Stimulated activated CD8-positive, alpha-beta memory T cell treated with anti-CD3 and anti-CD28 coated beads, Interleukin-15, amount 100 ng/mL, for 24 hours (primary cell): ENCODE data around the gene GPATCH3.
"Not testable (repeated sequence)": the region's sequence is repeated elsewhere in the genome, so short reads cannot be mapped to it uniquely, and the experiment has no call there.

Experiments used
- DNase-seq: peaks from one replicate; pipeline ENCODE4 v3.0.0-alpha.2; 2020; ENCODE audit warnings: low read depth

GPATCH3 gene

DNA sequence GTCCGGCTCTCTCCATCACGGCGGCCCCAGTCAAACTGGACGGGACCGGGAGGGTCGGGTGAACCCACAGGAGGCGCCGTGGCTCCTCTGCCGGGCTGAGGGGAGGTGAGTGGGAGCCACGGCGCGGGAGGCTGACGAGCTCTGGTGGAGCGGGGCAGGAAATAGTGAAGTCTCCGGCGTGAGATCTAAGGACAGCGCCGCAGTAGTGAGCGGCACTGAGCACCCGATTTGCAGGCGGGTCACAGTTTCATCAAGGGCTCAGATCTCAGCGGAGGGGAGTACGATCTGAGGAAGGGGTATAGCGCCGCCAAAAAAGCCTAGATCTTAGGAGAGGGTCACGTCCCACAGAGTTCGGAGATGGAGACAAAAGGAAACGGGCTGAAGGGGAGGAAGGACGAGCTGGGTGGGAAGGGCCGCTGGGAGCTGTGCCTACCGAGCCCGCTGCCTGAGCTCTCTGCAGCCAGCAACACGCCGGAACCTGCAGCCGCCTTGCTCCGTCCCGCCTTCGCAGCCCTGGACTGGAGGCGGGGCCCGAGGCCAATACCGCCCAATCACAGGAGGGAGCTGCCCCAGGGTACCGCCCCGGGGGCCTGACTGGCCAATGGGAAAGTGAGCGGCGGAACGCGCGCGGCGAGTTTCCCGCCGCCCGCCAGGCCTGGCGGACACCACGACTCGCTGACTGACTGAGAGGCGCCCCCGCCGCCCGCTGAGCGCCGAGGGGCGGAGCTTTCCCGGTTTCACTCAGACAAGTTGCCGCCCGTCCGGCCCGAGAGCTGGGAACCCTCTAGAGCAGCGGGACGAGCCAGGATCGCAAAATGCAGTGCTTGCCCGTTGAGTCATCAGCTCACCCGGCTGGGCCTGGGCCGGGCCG, 35.4 kb downstream of the GPATCH3 start:
- peak; percentile 81 for DNase-seq

GRCh38 chr1:26863685-26864077, 36.6 kb downstream of the GPATCH3 start:
- DNase-seq: no peak

- DNase-seq: no peak
Observed at GRCh38 chr1:26862781-26863684, 37.2 kb downstream of the GPATCH3 start, which contains the start of gene SFN. TSS of gene SFN (plus strand) at chr1:26863149. CDS start at chr1:26863213, 64 bp downstream.

DNA sequence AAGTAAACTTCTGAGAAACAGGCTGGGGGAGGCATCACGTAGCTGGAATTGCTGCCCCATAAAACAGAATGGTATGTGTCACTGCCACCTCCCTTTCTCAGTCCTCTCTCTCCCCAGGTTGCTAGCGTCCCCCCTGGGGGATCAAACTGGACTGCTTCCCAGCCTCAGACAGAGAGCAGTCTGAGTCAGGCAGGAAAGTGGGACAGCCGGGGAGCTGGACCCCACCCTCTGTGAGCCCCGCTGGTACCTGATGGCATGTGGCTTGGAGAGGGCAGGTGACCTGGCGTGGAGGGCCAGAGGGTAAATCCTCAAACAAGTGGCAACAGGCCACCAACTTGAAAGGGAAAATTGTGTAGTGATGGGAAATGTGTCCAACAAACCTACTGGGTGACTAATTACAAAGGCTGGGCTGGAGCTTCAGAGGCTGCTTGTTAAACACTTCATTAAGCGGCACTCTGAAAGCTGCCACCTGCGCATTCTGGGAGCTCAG, 38.3 kb downstream of the GPATCH3 start:
- DNase-seq: no peak

GRCh38 chr1:26861286-26861701, 39.0 kb downstream of the GPATCH3 start:
- no peak for DNase-seq

- no peak for DNase-seq
Observed at GRCh38 chr1:26858891-26859640, 41.2 kb downstream of the GPATCH3 start.

DNA sequence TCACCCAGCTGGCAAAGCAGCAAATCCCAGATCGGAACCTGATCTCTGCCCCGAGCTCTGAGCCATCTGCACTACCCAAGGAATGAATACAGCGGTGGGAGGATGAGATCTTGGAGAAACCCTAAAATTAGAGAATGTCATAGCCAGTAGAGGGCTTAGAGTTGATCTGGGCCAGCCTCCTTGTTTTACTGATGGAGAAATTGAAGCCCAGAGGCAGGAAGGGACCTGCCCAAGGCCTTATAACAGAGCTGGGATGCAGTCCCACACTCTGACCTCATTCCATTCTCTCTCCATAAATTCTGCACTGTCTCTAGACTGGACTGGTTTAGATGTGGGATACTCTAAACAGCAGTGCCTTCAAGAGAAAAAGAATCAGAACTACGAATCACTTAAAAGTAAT, 42.1 kb downstream of the GPATCH3 start:
- DNase-seq: no peak

GRCh38 chr1:26857473-26858060, 42.7 kb downstream of the GPATCH3 start:
- DNase-seq: no peak

GRCh38 chr1:26856604-26857469, 43.4 kb downstream of the GPATCH3 start:
- DNase-seq: no peak

- DNase-seq: no peak
Observed at GRCh38 chr1:26856181-26856580, 44.1 kb downstream of the GPATCH3 start.

DNA sequence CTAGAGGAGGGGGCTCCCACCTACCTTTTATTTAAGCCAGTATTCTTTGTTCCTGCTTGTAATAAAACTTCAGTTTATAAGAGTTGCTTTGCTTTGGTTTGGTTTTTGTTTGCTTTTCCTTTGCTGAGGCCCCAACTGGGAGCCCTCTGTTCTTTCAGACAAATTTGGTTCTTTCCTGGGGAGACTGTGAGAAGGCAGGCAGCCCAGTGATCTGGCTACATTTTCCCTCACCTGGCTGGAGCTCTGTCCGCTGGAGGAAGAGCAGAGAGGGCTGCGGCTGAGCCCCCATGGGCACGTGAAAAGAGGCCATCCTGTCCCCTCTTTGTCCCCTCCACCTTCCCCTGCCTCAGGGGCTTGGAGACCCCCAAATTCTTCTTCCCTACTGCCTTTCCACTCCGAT, 44.6 kb downstream of the GPATCH3 start:
- DNase-seq: no peak

DNA sequence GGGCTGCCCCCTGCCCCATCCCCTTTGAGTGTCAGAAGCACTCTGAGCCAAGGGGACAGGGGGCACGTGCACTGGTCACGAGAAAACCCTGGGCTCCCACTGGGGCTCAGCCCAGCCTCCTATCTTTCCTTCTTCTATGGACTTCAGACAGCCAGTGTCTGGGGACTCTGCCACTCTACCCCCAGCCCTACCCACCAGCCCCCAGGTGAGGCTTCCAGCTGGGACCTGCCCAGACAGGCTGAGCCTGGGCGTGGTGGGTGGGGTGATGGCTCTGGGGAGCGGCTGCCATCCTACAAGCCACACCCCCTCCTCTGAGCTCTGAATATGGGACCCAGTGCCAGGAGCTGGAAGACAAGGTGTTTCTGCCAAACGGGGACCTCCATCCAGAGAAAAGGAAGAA, 45.4 kb downstream of the GPATCH3 start:
- DNase-seq: no peak

GRCh38 chr1:26853600-26853999, 46.7 kb downstream of the GPATCH3 start:
- DNase-seq: no peak

DNA sequence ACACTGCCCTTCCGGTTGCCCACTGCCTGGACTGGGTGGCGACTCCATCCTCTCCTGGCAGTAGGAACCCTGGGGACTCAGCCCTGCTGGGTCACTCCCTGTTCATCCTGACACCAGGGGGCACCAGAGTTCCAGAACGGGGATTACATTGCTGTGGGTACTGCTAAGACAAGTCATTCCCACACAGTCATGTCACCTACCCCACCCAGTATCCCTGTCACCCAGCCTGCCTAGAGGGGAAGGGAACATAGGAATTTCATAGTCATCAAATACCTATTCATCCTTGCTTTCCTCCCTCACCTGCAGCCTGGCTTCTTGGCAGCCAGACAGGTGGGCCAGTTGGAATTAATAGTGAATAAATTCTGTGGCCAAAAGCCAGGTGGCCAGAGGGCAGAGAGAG, 47.1 kb downstream of the GPATCH3 start:
- DNase-seq: peak; percentile 62

DNA sequence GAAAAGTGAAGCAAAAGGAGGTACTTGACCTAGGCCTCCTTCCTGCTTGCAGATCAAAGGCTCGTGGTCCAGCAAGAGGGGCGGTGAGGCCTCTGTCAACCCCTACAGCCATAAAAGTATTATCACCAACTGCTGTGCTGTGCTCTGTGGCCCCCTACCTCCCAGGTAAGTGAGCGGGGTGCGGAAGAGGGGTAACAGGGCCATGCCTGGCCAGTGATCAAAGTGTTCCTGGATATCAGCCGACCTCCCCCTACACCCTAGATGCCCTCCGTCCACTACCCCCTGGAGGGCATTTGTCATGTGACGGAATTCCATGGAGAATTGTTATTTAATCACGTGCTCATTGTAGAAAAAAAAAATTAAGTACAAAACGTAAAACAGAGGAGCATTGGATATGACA, 47.6 kb downstream of the GPATCH3 start:
- no peak for DNase-seq

DNA sequence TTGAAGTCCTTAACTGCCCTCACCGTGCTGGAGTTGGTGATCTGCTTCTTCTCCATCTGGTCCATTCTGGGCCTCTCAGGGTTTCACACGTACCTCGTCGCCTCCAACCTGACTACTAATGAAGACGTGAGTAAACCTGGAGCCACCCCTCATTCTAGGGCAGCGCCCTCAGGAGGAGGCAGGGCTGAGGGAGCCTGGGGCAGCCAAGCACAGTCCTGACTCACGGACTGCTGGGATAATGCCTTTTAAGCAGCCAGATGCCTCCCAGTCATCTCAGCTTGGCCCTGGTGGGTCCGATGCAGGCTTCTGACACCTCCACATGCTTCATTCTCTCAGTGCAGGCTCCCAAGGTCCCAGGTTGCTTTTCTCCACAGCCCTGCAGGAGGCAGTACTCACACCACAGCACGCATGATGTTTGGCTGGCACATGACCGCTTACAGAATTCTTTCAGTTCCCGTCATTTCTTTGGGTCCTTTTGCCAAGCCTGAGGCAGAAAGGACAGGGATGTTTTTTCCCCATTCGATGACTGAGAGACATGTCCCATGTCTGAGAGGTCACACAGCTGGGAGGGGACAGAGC, 49.1 kb downstream of the GPATCH3 start:
- DNase-seq: no peak

- DNase-seq: no peak
Observed at GRCh38 chr1:26848941-26849774, 51.1 kb downstream of the GPATCH3 start.

GRCh38 chr1:26848499-26848898, 51.8 kb downstream of the GPATCH3 start:
- DNase-seq: no peak

GRCh38 chr1:26847826-26848225, 52.4 kb downstream of the GPATCH3 start:
- not testable (repeated sequence) for DNase-seq
